Measurements from ENCODE around the gene POLR2B. TPM values are rescaled to one million over a fixed set of nuclear protein-coding genes. Genes with fewer than 3 reads are reported as not detected.

The POLR2B gene
- total RNA-seq, 1 experiment from 2014 or later, result 129 TPM

- no peak for TF ChIP-seq ZFX (IDR thresholded peaks at IDR 0.05)
Observed at GRCh38 chr4:57034520-57034919, 55.8 kb downstream of the POLR2B start (continued).

- H2AFZ ChIP-seq (ENCODE audit: low read depth, low read length, poor library complexity, severe bottlenecking), result peak overlapping the region; percentile 81
- 0 out of 2 replicates have a peak, but pooled peaks cover 3% of the 10 kb centered on the region for H4K20me1 ChIP-seq (ENCODE audit: insufficient read depth)
- no TSS peak for BruUV-seq (replicated peaks)
- RAD21 ChIA-PET (ENCODE audit: low non-redundant PET in 1 of 2, low total read pairs in 2 of 2, uncharacterized antibody in 2 of 2, unreplicated experiment in 2 of 2), result interaction anchor here in 1 of 2 experiments (1.5 kb wide), 1 partner anchor 125 kb away, joined by 6 read pairs; no protein-coding TSS in a partner anchor
- H3K27me3 ChIP-seq (ENCODE audit: insufficient read depth, low read length), result no peaks in the 10 kb centered on the region
- 0 out of 4 replicates have a peak, but pooled peaks cover 3 to 4% of the 10 kb centered on the region in 2 experiments for H3K4me1 ChIP-seq (ENCODE audit: control insufficient read depth in 1 of 2, insufficient read depth in 2 of 2, low read length in 2 of 2)
- CTCF ChIA-PET, result interaction anchor here (0.5 to 1.4 kb wide), 7 partner anchors 11 to 153 kb away, joined by 3 to 8 read pairs (median 4); no protein-coding TSS in a partner anchor
- intact Hi-C loops (cut with micrococcal nuclease), result loop anchor here (2.0 kb wide), 1 partner anchor 125 kb away; no protein-coding TSS in a partner anchor
- ATAC-seq (peak; percentile 96), DNase-seq (ENCODE audit: low read depth, low spot score) (peak; percentile 23)
- TF ChIP-seq RAD21 (IDR thresholded peaks at IDR 0.05; ENCODE audit: low read depth) (peak; percentile 77), ZNF274 (IDR thresholded peaks at IDR 0.05; ENCODE audit: low read depth, low read length) (no peak), YY1 (IDR thresholded peaks at IDR 0.05; ENCODE audit: extremely low read depth, insufficient replicate concordance, low read depth, low read length) (peak; percentile 41), REST (IDR thresholded peaks at IDR 0.05; ENCODE audit: low read depth) (no peak), ELF1 (IDR thresholded peaks at IDR 0.05; ENCODE audit: borderline replicate concordance, low read depth) (no peak), CTCF (IDR thresholded peaks at IDR 0.05 in 2 of 3, conservative IDR thresholded peaks at IDR 0.05 in 1 of 3; ENCODE audit: borderline replicate concordance in 1 of 3, insufficient read depth in 1 of 3, low read depth in 2 of 3, low read length in 2 of 3) (peak; percentile 39 to 99 (median 97); a peak in 5 of 6 replicates)
- H3K4me2 ChIP-seq (ENCODE audit: low read length), result peak overlapping the region; percentile 33; the same call in 1 of the 2 replicates
- H3K9me3 ChIP-seq (ENCODE audit: control insufficient read depth in 1 of 2, insufficient read depth in 1 of 2, low read depth in 1 of 2, low read length in 2 of 2), result no peaks in the 10 kb centered on the region
- no peak overlapping the region for H3K9ac ChIP-seq (ENCODE audit: low read length)
- H3K79me2 ChIP-seq (ENCODE audit: insufficient read depth, low read length), result no peaks in the 10 kb centered on the region
- POLR2A ChIA-PET, result no interaction called here
- no peaks in the 10 kb centered on the region for H3K36me3 ChIP-seq (ENCODE audit: control insufficient read depth in 1 of 2, insufficient read depth in 2 of 2, low read length in 2 of 2)
- no peaks in the 10 kb centered on the region for H3K9me2 ChIP-seq (ENCODE audit: insufficient read depth)
- 0 out of 4 replicates have a peak overlapping the region, but pooled peaks of 1 of the 2 experiments have one; percentile 6 for H3K4me3 ChIP-seq (replicated peaks in 1 of 2; ENCODE audit: low read depth in 1 of 2, low read length in 2 of 2)
- H3K27ac ChIP-seq (ENCODE audit: low read depth, low read length), result no peak overlapping the region
Observed at GRCh38 chr4:57037982-57038604, 59.4 kb downstream of the POLR2B start.
